Limb (tissue), 2 donors: ENCODE results near the gene PCDHGA3.
"Not testable (repeated sequence)": the region's sequence is repeated elsewhere in the genome, so short reads cannot be mapped to it uniquely, and the experiment has no call there.

Source experiments
- DNase-seq, 2 donors: peaks; one replicate each; pipeline ENCODE4 v3.0.0-alpha.2; 2016; ENCODE audit errors: extremely low spot score in 2 of 2

Gene PCDHGA3

GRCh38 chr5:141346017-141346416, 2.4 kb downstream of the PCDHGA3 start:
- not testable (repeated sequence) for DNase-seq

DNA sequence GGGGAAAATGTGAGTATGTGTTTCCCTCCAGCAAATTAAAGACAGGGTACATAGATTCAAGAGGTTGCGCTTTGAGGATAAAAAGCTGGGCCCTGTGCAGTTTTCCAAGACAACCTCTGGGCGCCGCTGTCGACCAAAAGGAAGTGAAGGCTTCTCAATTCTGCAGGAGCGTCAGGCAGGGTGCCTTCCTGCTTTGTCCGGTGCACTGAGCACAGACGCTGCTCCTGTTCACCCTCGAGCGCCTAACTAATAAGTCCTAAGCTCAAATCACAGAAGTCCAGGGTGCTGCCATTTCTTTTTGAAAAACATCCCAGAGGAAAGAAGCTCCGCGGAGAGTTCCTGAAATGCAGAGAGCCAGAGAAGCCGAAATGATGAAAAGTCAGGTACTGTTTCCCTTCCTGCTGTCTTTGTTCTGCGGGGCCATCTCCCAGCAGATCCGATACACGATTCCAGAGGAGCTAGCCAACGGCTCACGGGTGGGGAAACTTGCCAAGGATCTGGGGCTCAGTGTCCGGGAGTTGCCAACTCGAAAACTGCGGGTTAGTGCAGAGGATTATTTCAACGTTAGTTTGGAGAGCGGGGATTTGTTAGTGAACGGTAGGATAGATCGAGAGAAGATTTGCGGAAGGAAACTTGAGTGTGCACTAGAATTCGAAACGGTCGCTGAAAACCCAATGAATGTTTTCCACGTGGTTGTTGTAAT, 6.4 kb downstream of the PCDHGA3 start, which contains the start of gene PCDHGB1:
PCDHGB1 (plus strand) TSS at position 183 of the 703 bp plus-strand sequence; CDS start at position 345, 162 bp downstream.
- no peak for DNase-seq

GRCh38 chr5:141351591-141351990, 8.0 kb downstream of the PCDHGA3 start:
- DNase-seq = no peak

GRCh38 chr5:141354900-141355469, 11.4 kb downstream of the PCDHGA3 start, which contains the start of gene PCDHGA4:
TSS of gene PCDHGA4 (plus strand) at chr5:141355021. CDS start at chr5:141355108, 87 bp downstream.
- no peak for DNase-seq

- DNase-seq = no peak
Observed at GRCh38 chr5:141355641-141356040, 12.0 kb downstream of the PCDHGA3 start.

GRCh38 chr5:141356133-141356532, 12.5 kb downstream of the PCDHGA3 start:
- no peak for DNase-seq

DNA sequence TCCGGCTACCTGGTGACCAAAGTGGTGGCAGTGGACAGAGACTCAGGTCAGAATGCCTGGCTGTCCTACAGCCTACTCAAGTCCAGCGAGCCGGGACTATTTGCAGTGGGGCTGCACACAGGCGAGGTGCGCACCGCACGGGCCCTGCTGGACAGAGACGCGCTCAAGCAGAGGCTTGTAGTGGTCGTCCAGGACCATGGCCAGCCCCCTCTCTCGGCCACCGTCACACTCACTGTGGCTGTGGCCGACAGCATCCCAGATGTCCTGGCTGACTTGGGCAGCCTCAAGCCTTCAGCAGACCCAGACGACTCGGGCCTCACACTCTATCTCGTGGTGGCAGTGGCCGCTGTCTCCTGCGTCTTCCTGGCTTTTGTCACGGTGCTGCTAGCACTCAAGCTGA, 13.3 kb downstream of the PCDHGA3 start:
- no peak for DNase-seq

DNA sequence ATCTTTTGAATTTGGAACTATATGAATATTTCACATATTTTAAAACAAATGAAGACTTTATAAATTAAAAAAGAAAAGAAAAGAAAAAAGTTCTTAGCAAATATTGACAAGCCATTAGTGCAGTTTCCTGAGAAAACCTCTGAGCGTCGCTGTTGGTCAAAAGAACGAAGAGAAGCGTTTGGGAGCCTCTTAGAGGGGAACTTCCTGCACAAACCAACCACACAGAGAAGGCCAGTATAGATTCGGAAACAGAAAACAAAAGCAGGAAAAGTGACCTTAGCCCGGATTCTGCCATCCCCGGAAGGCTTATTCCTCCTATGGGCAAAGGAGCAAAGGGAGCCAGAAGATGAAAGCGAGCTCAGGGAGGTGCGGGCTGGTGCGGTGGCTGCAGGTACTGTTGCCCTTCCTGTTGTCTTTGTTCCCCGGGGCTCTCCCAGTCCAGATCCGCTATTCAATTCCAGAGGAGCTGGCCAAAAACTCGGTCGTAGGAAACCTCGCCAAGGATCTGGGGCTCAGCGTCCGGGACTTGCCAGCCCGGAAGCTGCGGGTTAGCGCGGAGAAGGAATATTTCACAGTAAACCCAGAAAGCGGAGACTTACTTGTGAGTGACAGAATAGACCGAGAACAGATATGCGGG, 16.3 kb downstream of the PCDHGA3 start, which contains the start of gene PCDHGB2:
PCDHGB2 (plus strand) TSS at position 205 of the 637 bp plus-strand sequence; CDS start at position 347, 142 bp downstream.
- no peak for DNase-seq

DNA sequence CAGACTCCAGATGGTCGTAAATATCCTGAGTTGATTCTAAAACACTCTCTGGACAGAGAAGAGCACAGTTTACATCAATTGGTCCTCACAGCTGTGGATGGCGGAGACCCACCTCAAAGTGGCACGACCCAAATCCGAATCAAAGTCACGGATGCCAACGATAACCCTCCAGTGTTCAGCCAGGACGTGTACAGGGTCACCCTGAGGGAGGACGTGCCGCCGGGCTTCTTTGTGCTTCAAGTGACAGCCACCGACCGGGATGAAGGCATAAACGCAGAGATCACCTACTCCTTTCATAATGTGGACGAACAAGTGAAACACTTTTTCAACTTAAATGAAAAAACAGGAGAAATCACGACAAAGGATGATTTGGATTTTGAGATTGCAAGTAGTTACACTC, 17.1 kb downstream of the PCDHGA3 start:
- no peak for DNase-seq

- DNase-seq = no peak
Observed at GRCh38 chr5:141362719-141363118, 19.1 kb downstream of the PCDHGA3 start.

GRCh38 chr5:141363952-141364660, 20.5 kb downstream of the PCDHGA3 start, which contains the start of gene PCDHGA5:
TSS of gene PCDHGA5 (plus strand) at chr5:141364162. CDS start at chr5:141364331, 169 bp downstream.
- no peak for DNase-seq

DNA sequence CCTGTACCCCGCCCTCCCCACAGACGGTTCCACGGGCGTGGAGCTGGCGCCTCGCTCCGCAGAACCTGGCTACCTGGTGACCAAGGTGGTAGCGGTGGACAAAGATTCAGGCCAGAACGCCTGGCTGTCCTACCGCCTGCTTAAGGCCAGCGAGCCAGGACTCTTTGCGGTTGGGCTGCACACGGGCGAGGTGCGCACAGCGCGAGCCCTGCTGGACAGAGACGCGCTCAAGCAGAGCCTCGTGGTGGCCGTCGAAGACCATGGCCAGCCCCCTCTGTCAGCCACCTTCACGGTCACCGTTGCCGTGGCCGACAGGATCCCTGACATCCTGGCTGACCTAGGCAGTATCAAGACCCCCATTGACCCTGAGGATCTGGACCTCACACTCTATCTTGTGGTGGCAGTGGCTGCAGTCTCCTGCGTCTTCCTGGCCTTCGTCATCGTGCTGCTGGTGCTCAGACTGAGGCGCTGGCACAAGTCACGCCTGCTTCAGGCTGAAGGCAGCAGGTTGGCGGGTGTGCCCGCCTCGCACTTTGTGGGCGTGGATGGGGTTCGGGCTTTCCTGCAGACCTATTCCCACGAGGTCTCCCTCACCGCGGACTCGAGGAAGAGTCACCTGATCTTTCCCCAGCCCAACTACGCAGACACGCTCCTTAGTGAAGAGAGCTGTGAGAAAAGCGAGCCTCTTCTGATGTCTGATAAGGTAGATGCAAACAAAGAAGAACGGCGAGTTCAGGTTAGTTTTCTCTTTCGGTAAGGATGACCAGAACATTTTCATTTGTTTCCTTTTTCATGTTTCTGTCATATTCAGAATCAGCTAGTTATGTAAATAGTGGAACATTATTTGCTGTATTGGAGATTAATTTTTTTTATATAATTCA, 22.6 kb downstream of the PCDHGA3 start:
- no peak for DNase-seq

GRCh38 chr5:141369994-141370848, 26.6 kb downstream of the PCDHGA3 start, which contains the start of gene PCDHGB3:
TSS of gene PCDHGB3 (plus strand) at chr5:141370242. CDS start at chr5:141370395, 153 bp downstream.
- DNase-seq = no peak

- no peak for DNase-seq
Observed at GRCh38 chr5:141371572-141372475, 28.2 kb downstream of the PCDHGA3 start.

GRCh38 chr5:141373673-141374317, 30.2 kb downstream of the PCDHGA3 start, which contains the start of gene PCDHGA6:
TSS of gene PCDHGA6 (plus strand) at chr5:141373891. CDS start at chr5:141374084, 193 bp downstream.
- DNase-seq = no peak

DNA sequence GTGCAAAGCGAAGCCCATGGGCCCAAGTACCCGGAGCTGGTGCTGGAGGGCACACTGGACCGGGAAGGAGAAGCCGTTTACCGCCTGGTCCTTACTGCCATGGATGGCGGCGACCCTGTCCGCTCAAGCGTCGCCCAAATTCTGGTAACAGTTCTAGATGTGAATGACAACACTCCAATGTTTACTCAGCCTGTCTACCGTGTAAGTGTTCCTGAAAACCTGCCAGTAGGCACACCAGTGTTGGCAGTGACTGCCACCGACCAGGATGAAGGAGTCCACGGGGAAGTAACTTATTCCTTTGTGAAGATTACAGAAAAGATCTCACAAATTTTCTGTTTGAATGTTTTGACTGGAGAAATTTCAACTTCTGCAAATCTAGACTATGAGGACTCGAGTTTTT, 31.0 kb downstream of the PCDHGA3 start:
- no peak for DNase-seq

DNA sequence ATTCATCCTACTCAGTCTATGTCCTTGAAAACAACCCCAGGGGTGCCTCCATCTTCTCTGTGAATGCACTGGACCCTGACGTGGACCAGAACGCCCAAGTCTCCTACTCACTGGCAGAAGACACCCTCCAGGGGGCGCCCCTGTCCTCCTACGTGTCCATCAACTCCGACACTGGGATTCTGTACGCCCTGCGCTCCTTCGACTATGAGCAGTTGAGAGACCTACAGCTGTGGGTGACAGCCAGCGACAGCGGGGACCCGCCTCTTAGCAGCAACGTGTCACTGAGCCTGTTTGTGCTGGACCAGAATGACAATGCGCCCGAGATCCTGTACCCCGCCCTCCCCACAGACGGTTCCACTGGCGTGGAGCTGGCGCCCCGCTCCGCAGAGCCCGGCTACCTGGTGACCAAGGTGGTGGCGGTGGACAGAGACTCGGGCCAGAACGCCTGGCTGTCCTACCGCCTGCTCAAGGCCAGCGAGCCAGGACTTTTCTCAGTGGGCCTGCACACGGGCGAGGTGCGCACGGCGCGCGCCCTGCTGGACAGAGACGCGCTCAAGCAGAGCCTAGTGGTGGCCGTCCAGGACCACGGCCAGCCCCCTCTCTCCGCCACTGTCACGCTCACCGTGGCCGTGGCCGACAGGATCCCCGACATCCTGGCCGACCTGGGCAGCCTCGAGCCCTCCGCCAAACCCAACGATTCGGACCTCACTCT, 32.0 kb downstream of the PCDHGA3 start:
- not testable (repeated sequence) for DNase-seq
